K562 (cell line): Measurements from ENCODE around the gene POLR3E. TPM values are rescaled to one million over a fixed set of nuclear protein-coding genes. Genes with fewer than 3 reads are reported as not detected.

ENCODE experiments used
- BRD4 ChIP-seq: fragments of 200-600 bp; sonication (generic); IDR thresholded peaks from 2 replicates; pipeline ENCODE4 v1.6.1; 2017; ENCODE audit warnings: inconsistent platforms
- CBFB ChIP-seq: sonication (generic); formaldehyde crosslinking; IDR thresholded peaks from 2 replicates; pipeline ENCODE4 v1.4.0; 2020; ENCODE audit warnings: mild to moderate bottlenecking, missing genetic modification reagents
- CBX1 ChIP-seq: sonication (generic); IDR thresholded peaks from 2 replicates; pipeline ENCODE4 v1.6.1; 2016; ENCODE audit warnings: antibody characterized with exemption, low read depth, mild to moderate bottlenecking
- GATA2 ChIP-seq: sonication (generic); formaldehyde crosslinking; IDR thresholded peaks from 2 replicates; pipeline ENCODE4 v1.4.0; 2020; ENCODE audit warnings: mild to moderate bottlenecking, missing genetic modification reagents
- HDAC2 ChIP-seq: fragments of 450-650 bp; IDR thresholded peaks from 2 replicates; pipeline ENCODE4 v1.6.1; 2016; ENCODE audit warnings: mild to moderate bottlenecking
- KDM1A ChIP-seq, 2 experiments: fragments of 450-650 bp; IDR thresholded peaks; 2 replicates each; pipeline ENCODE4 v1.6.1; 2016; ENCODE audit warnings: mild to moderate bottlenecking in 2 of 2
- NR2F6 ChIP-seq: fragments of 450-650 bp; formaldehyde crosslinking; IDR thresholded peaks from 2 replicates; pipeline ENCODE4 v1.4.0; 2020; ENCODE audit warnings: mild to moderate bottlenecking
- NUFIP1 ChIP-seq: fragments of 450-650 bp; IDR thresholded peaks from 2 replicates; pipeline ENCODE4 v1.6.1; 2018; ENCODE audit not compliant: partially characterized antibody
- POLR3A ChIP-seq: IDR thresholded peaks from 2 replicates; pipeline ENCODE4 v1.6.1; 2011; ENCODE audit warnings: borderline replicate concordance, mild to moderate bottlenecking, moderate library complexity; ENCODE audit not compliant: insufficient read length, insufficient read depth; ENCODE audit errors: extremely low read depth
- POLR3G ChIP-seq: IDR thresholded peaks from 2 replicates; pipeline ENCODE4 v1.6.1; 2011; ENCODE audit not compliant: insufficient read length, insufficient replicate concordance; ENCODE audit errors: extremely low read depth
- PURB ChIP-seq: sonication (generic); formaldehyde crosslinking; IDR thresholded peaks from 2 replicates; pipeline ENCODE4 v1.9.0; 2021; ENCODE audit warnings: low read depth, mild to moderate bottlenecking, missing genetic modification reagents
- SRSF3 ChIP-seq: fragments of 200-400 bp; formaldehyde crosslinking; IDR thresholded peaks from 2 replicates; pipeline ENCODE4 v1.6.1; 2016; ENCODE audit warnings: mild to moderate bottlenecking, low read length, moderate library complexity; ENCODE audit not compliant: insufficient read depth
- STAT5B ChIP-seq: fragments of 250-450 bp; sonication (Bioruptor Pico); IDR thresholded peaks from 2 replicates; pipeline ENCODE4 v1.8.0; 2021; ENCODE audit warnings: mild to moderate bottlenecking, inconsistent platforms
- TCF7L2 ChIP-seq: fragments of 150-350 bp; IDR thresholded peaks from 2 replicates; pipeline ENCODE4 v1.6.1; 2016; ENCODE audit warnings: low read depth, mild to moderate bottlenecking, low read length, moderate library complexity
- TRIM28 ChIP-seq: fragments of 450-650 bp; IDR thresholded peaks from 2 replicates; pipeline ENCODE4 v1.6.1; 2017
- U2AF1 ChIP-seq: fragments of 200-400 bp; formaldehyde crosslinking; optimal IDR thresholded peaks from 2 replicates; pipeline ENCODE3; 2017; ENCODE audit warnings: mild to moderate bottlenecking, low read depth, low read length, moderate library complexity
- ZNF316 ChIP-seq: fragments of 450-650 bp; IDR thresholded peaks from 2 replicates; pipeline ENCODE4 v1.6.1; 2016
- ZNF707 ChIP-seq: fragments of 250-450 bp; sonication (Bioruptor Pico); conservative IDR thresholded peaks from 2 replicates; pipeline ENCODE4 v1.8.0; 2022; ENCODE audit warnings: inconsistent platforms, mild to moderate bottlenecking, moderate library complexity
- ZNF766 ChIP-seq: fragments of 200-800 bp; sonication (Bioruptor generic); conservative IDR thresholded peaks from 2 replicates; pipeline ENCODE4 v1.6.1; 2016; ENCODE audit warnings: missing genetic modification characterization, missing compliant biosample characterization
- polyA plus RNA-seq, 8 experiments: library from polyadenylated mRNA; depleted of rRNA in 4 of 8; stranded (reverse) in 5 of 8; unstranded in 3 of 8; fragments of >200 nt; fragmentation: Nextera tagmentation in 2 of 8; fragmentation: Illumina TruSeq in 1 of 8; extraction: Ambion mirVana in 2 of 8; extraction: Trizol in 1 of 8; gene quantifications; 2 replicates each; pipeline versions ENCODE4 v1.2.1 to v1.2.3, GENCODE V29; 2011 to 2014; ENCODE audit warnings: inconsistent platforms in 1 of 8, missing spikeins in 1 of 8
- total RNA-seq, 7 experiments: library from RNA; depleted of rRNA in 6 of 7; stranded (reverse); fragments of >200 nt in 6 of 7; fragmentation: Illumina TruSeq in 2 of 7; extraction: Trizol in 2 of 7; gene quantifications; 2 replicates each; pipeline versions ENCODE4 v1.2.1 to v1.2.3, GENCODE V29; 2011 to 2021; ENCODE audit warnings: low replicate concordance in 1 of 7
- TF ChIP-seq, protein P1 (sequence below): sonication (generic); formaldehyde crosslinking; IDR thresholded peaks from 2 replicates; pipeline ENCODE4 v1.8.0; 2022; ENCODE audit warnings: missing genetic modification reagents, mild to moderate bottlenecking, moderate library complexity, borderline replicate concordance
- TF ChIP-seq, protein P2 (sequence below): sonication (generic); formaldehyde crosslinking; IDR thresholded peaks from 2 replicates; pipeline ENCODE4 v1.8.0; 2022; ENCODE audit warnings: mild to moderate bottlenecking, missing genetic modification reagents
- TF ChIP-seq, protein P3 (sequence below), 3 experiments: IDR thresholded peaks in 2 of 3; conservative IDR thresholded peaks in 1 of 3; 2 replicates each; pipeline ENCODE4 v1.5.1; 2011 to 2012; ENCODE audit warnings: low read length in 3 of 3, mild to moderate bottlenecking in 3 of 3, control low read depth in 2 of 3, improper control_type of control experiment in 1 of 3, inconsistent platforms in 1 of 3, low read depth in 1 of 3, mixed read lengths in 1 of 3, moderate library complexity in 1 of 3; ENCODE audit not compliant: insufficient read depth in 2 of 3
- TF ChIP-seq, protein P4 (sequence below): fragments of 450-650 bp; IDR thresholded peaks from 2 replicates; pipeline ENCODE4 v1.6.1; 2014; ENCODE audit warnings: low read depth, mild to moderate bottlenecking, moderate library complexity, borderline replicate concordance

POLR3E gene
- total and polyA plus RNA-seq, 9 of the 15 experiments (the other 6 are each of a cell fraction or from before 2014, with no cell fraction given): 17.7 to 151 (median 82.6) TPM

DNA sequence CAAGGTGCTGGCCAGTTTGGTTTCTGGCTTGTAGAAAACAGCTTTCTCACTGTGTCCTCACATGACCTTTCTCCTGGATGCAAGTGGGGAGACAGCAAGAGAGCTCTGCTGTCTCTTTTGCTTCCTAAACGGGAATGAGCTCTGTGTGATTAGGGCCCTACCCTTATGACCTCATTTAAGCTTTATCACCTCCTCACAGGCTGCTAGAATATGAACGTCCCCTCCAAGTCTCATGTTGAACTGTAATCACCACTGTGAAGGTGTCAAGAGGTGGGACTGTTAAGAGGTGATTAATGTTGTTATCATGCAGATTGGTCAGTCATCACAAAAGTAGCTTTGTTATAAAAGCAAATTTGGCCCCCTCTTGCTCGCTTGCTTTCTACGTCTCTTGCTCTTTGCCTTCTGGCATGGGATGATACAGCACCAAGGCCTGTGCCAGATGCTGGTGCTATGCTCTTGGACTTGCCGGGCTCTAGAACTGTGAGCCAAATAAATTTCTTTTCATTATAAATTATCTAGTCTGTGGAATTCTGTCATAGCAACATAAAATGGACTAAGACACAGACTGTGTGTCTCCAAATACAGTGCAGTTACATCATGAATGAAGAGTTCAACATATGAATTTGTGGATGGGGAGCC lies 14.8 kb upstream of the POLR3E start (continued):
- TF ChIP-seq POLR3A (no peak), KDM1A (IDR thresholded peaks at IDR 0.05) (peak; percentile 93 to 94), ZNF766 (CRISPR knock-in tag) (0 out of 2 replicates have a peak, but pooled peaks have one; percentile 33), BRD4 (no peak), CBX1 (no peak), NR2F6 (no peak), CBFB (CRISPR knock-in tag) (no peak), SRSF3 (no peak), TRIM28 (peak; percentile 89), U2AF1 (no peak), PURB (no peak), TCF7L2 (no peak), STAT5B (CRISPR knock-in tag) (no peak), HDAC2 (peak; percentile 95), GATA2 (CRISPR knock-in tag) (peak; percentile 77), ZNF316 (peak; percentile 64), NUFIP1 (no peak), POLR3G (no peak), ZNF707 (CRISPR knock-in tag) (no peak)
- TF ChIP-seq, protein P1, sequence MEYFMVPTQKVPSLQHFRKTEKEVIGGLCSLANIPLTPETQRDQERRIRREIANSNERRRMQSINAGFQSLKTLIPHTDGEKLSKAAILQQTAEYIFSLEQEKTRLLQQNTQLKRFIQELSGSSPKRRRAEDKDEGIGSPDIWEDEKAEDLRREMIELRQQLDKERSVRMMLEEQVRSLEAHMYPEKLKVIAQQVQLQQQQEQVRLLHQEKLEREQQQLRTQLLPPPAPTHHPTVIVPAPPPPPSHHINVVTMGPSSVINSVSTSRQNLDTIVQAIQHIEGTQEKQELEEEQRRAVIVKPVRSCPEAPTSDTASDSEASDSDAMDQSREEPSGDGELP: no peak
- TF ChIP-seq, protein P2, sequence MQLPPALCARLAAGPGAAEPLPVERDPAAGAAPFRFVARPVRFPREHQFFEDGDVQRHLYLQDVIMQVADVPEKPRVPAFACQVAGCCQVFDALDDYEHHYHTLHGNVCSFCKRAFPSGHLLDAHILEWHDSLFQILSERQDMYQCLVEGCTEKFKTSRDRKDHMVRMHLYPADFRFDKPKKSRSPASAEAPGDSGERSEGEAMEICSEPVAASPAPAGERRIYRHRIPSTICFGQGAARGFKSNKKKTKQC (CRISPR knock-in tag): no peak
- TF ChIP-seq, protein P3, sequence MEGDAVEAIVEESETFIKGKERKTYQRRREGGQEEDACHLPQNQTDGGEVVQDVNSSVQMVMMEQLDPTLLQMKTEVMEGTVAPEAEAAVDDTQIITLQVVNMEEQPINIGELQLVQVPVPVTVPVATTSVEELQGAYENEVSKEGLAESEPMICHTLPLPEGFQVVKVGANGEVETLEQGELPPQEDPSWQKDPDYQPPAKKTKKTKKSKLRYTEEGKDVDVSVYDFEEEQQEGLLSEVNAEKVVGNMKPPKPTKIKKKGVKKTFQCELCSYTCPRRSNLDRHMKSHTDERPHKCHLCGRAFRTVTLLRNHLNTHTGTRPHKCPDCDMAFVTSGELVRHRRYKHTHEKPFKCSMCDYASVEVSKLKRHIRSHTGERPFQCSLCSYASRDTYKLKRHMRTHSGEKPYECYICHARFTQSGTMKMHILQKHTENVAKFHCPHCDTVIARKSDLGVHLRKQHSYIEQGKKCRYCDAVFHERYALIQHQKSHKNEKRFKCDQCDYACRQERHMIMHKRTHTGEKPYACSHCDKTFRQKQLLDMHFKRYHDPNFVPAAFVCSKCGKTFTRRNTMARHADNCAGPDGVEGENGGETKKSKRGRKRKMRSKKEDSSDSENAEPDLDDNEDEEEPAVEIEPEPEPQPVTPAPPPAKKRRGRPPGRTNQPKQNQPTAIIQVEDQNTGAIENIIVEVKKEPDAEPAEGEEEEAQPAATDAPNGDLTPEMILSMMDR (IDR thresholded peaks at IDR 0.05 in 2 of 3, conservative IDR thresholded peaks at IDR 0.05 in 1 of 3; ENCODE audit: insufficient read depth in 2 of 3, low read depth in 1 of 3, low read length in 3 of 3): no peak
- TF ChIP-seq, protein P4, sequence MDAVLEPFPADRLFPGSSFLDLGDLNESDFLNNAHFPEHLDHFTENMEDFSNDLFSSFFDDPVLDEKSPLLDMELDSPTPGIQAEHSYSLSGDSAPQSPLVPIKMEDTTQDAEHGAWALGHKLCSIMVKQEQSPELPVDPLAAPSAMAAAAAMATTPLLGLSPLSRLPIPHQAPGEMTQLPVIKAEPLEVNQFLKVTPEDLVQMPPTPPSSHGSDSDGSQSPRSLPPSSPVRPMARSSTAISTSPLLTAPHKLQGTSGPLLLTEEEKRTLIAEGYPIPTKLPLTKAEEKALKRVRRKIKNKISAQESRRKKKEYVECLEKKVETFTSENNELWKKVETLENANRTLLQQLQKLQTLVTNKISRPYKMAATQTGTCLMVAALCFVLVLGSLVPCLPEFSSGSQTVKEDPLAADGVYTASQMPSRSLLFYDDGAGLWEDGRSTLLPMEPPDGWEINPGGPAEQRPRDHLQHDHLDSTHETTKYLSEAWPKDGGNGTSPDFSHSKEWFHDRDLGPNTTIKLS: no peak
